Lower leg skin (tissue), 3 donors: Measurements from ENCODE around the gene RNF31.

Experiments used
- CTCF ChIP-seq, 3 donors: fragments of 450-650 bp; IDR thresholded peaks; one replicate each; pipeline ENCODE4 v1.5.1; 2016; ENCODE audit warnings: antibody characterized with exemption in 3 of 3, mild to moderate bottlenecking in 3 of 3, moderate library complexity in 2 of 3
- POLR2A ChIP-seq, 2 donors: fragments of 450-650 bp; IDR thresholded peaks; one replicate each; pipeline ENCODE4 v1.6.1; 2016 to 2017; ENCODE audit warnings: antibody characterized with exemption in 2 of 2, mild to moderate bottlenecking in 1 of 2, moderate library complexity in 1 of 2

- no peak for TF ChIP-seq POLR2A (IDR thresholded peaks at IDR 0.05)
- TF ChIP-seq CTCF (IDR thresholded peaks at IDR 0.05) = no peak
Observed at GRCh38 chr14:24123424-24124417, 23.6 kb upstream of the RNF31 start.
